Measurements from ENCODE around the gene HYCC1. TPM values are rescaled to one million over a fixed set of nuclear protein-coding genes. Genes with fewer than 3 reads are reported as not detected.

Gene HYCC1
- total RNA-seq, 1 experiment from 2014 or later, result 126 TPM

DNA sequence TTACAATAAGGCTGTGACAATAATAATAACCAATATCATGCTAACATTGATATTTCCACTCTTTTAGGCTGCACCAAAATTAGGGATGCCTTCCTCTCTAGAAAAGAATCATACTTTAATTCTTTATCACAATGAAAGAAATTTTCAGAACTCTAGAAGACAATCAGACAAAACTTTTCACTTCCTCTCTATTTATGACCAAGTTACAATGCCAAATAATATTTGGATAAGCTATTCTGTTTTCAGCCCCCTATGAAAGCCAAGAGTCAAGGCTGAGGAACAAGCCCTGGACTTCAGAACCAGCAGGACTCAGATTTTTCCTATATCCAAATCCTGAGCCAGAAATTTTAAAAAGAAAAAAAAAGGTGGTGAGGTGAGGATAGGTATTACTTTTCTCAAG lies 4.6 kb downstream of the HYCC1 start:
- Histone ChIP-seq H3T11ph (ENCODE audit: low read length) (no peak overlapping the region), H3K27ac (ENCODE audit: insufficient read length, low read depth, low read length) (no peak overlapping the region), H4K8ac (replicated peaks; ENCODE audit: insufficient read length, low read depth, low read length) (no peak overlapping the region), H3K9me3 (ENCODE audit: control insufficient read depth, low read depth, low read length) (no peaks in the 10 kb centered on the region), H4K5ac (ENCODE audit: insufficient read length, low read depth, low read length) (no peak overlapping the region), H3K9ac (ENCODE audit: extremely low read depth, insufficient read length, low read length) (no peak overlapping the region), H3K4ac (ENCODE audit: low read depth, low read length) (no peak overlapping the region), H2BK12ac (ENCODE audit: insufficient read length, low read depth, low read length) (no peak overlapping the region), H4K91ac (ENCODE audit: insufficient read length, low read depth, low read length) (no peak overlapping the region), H3K18ac (ENCODE audit: insufficient read length, low read depth, low read length) (no peak overlapping the region), H3K56ac (ENCODE audit: insufficient read length, low read depth, low read length) (no peak overlapping the region), H2BK15ac (ENCODE audit: low read depth, low read length) (no peak overlapping the region), H3K14ac (ENCODE audit: insufficient read depth, low read length) (no peak overlapping the region), H2BK120ac (ENCODE audit: low read depth, low read length, poor library complexity, severe bottlenecking) (no peak overlapping the region), H3K4me1 (ENCODE audit: insufficient read depth, low read length) (peaks cover 7% of the 10 kb centered on the region; the same call in 1 of the 2 replicates), H3K27me3 (ENCODE audit: insufficient read depth, low read length) (no peaks in the 10 kb centered on the region), H3K79me2 (ENCODE audit: insufficient read depth, low read length) (peaks cover 19% of the 10 kb centered on the region; the same call in 1 of the 2 replicates), H2AK5ac (ENCODE audit: insufficient read length, low read length) (no peak overlapping the region), H3K23ac (ENCODE audit: insufficient read length, low read depth, low read length) (no peak overlapping the region), H2AFZ (ENCODE audit: low read length) (no peak overlapping the region), H2BK20ac (ENCODE audit: low read depth, low read length, poor library complexity, severe bottlenecking) (no peak overlapping the region), H3K4me2 (ENCODE audit: insufficient read depth, insufficient read length, low read length) (no peak overlapping the region), H3K79me1 (ENCODE audit: insufficient read depth, low read depth, low read length, poor library complexity, severe bottlenecking) (peaks cover 5% of the 10 kb centered on the region), H3K23me2 (ENCODE audit: insufficient read length, low read depth, low read length, poor library complexity, severe bottlenecking) (peaks cover 5% of the 10 kb centered on the region), H4K20me1 (ENCODE audit: control insufficient read depth, insufficient read depth, insufficient read length) (no peaks in the 10 kb centered on the region), H2BK5ac (ENCODE audit: insufficient read length, low read length) (no peak overlapping the region)
- Mint-ChIP-seq H3K4me3 (no peak overlapping the region), H3K27me3 (ENCODE audit: low read depth) (no peaks in the 10 kb centered on the region), H3K9me3 (no peaks in the 10 kb centered on the region), H3K36me3 (ENCODE audit: insufficient read depth in 1 of 3, low read depth in 3 of 3) (no peaks in the 10 kb centered on the region), H3K4me1 (peaks cover 5 to 14% of the 10 kb centered on the region in 2 experiments; a peak in 2 of 4 replicates), H3K27ac (peak overlapping the region in 1 of 3 experiments; percentile 10; a peak in 1 of 7 replicates)
- no peak for DNase-seq
- TF ChIP-seq, protein P1, sequence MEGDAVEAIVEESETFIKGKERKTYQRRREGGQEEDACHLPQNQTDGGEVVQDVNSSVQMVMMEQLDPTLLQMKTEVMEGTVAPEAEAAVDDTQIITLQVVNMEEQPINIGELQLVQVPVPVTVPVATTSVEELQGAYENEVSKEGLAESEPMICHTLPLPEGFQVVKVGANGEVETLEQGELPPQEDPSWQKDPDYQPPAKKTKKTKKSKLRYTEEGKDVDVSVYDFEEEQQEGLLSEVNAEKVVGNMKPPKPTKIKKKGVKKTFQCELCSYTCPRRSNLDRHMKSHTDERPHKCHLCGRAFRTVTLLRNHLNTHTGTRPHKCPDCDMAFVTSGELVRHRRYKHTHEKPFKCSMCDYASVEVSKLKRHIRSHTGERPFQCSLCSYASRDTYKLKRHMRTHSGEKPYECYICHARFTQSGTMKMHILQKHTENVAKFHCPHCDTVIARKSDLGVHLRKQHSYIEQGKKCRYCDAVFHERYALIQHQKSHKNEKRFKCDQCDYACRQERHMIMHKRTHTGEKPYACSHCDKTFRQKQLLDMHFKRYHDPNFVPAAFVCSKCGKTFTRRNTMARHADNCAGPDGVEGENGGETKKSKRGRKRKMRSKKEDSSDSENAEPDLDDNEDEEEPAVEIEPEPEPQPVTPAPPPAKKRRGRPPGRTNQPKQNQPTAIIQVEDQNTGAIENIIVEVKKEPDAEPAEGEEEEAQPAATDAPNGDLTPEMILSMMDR (conservative IDR thresholded peaks at IDR 0.05), result no peak

Data from H9 (cell line).